Stimulated activated naive CD4-positive, alpha-beta T cell (primary cell): Measurements from ENCODE around the gene ICAM2.
"Not testable (repeated sequence)": the region's sequence is repeated elsewhere in the genome, so short reads cannot be mapped to it uniquely, and the experiment has no call there.

Source experiments
- DNase-seq, 6 experiments: peaks; one replicate each; lab custom pipeline; 2025; lab: John Stamatoyannopoulos, UW

The ICAM2 gene

GRCh38 chr17:64009571-64010402, 10.6 kb downstream of the ICAM2 start:
- DNase-seq, result no peak

DNA sequence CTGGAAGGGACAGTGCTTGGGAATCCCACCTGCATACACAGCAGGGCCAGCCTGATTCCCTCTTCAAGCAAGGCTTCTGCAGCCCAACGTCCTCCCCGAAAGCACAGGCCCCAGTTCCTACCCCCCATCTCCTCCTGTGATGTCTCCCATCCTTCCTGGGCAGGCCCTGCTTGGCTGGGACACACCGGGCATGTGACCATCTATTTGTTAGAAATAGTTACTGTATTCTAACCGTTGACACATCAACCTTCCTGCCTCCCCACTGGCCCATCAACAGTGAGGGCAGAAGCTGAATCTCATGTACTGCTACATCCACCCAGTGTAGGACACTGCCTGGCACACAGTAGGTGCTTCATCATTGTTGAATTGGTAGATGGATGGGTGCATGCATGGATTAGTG, 11.6 kb downstream of the ICAM2 start:
- no peak for DNase-seq

DNA sequence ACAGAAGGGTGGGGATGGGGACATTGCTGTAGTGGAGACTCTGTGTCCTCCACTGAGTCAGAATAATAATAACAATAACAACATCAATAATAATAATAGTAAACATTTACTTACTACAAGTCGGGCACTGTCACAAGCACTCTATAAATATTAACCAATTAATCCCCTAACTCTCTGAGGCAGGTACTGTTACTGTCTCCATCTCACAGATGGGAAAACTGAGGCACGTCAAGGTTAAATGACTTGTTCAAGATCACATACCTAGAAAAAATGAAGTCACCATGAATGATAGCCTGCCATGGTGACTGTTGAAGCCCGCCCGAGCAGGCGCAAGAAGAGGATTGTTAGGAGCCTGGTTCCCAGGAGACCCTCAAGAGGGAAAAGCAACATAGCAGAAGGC, 12.1 kb downstream of the ICAM2 start:
- DNase-seq, result no peak

DNA sequence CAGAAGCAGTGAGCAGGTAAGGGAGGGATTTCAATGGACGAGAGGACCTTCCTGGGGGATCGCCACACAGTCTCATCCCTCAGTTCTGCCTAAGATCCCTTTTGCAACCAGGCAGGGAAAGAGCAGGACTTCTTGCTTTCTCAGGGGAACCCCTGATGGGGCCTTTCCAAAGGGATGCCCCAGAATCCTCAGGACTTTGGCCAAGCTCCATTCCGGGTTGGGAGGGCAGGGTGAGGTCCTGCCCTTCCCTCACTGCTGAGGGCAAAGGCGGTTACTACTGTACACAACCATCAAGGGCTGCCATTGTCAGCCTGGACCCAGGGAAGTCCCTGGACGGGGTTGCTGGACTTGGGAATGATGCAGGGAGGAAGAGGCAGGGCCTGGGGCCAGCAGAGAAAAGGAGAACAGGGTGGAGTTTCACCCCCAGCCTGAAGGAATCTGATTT, 12.6 kb downstream of the ICAM2 start:
- no peak for DNase-seq

DNA sequence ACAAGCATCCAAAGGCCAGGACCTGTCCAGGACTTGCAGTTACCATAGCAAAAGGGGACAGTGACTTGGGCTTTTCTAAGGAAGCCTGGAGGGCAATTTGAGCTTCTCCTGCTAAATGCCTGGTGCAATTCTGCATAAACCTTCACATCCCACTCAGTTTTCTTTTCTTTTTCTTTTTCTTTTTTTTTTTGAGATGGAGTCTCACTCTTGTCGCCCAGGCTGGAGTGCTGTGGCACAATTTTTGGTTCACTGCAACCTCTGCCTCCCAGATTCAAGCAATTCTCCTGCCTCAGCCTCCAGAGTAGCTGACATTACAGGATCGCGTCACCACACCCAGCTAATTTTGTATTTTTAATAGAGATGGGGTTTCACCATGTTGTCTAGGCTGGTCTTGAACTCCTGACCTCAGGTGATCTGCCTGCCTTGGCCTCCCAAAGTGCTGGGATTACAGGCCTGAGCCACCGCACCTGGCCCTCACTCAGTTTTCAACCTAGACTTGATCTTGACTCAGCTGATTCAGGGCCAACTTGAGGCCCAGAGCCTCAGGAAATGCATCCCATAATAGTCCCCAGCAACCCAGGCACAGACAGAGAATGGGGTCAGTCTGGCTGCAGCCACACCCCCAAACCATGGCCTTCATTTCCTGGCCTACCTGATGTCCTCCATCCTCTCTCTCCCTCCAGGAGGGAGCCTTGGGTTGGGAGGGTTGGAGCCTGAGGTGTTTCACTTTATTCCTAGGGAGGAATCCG, 13.2 kb downstream of the ICAM2 start:
- DNase-seq, result not testable (repeated sequence)

DNA sequence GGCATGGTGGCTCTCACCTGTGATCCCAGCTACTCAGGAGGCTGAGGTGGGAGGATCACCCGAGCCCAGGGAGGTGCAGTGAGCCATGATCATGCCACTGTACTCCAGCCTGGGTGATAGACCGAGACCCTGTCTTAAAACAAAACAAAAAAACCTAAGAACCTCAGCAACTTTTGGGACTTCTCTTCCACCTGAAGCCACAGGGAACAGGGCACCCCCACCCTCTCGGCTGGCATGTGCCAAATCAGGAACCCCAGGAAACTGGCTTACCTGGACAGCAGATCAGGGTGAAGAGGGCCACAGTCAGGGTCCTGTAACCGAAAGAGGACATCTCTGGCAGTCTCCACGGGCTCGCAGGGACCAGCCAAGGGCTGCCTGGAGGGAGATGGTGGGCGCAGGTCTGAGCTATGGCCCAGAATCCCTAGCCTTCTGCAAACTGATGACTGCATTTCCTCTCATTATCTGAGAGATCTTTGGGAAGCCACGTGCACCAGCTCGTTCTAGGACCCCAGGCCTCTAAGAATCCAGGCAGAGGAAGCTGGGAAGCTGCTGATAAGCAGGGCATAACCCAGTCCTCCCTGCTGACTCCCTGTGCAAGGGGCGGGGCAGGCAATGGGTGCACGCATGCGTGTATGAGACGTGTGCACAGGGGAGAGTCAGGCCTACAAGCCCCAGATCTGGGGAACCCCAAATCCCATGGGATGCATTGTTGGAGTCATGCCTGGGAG, 13.9 kb downstream of the ICAM2 start:
- no peak for DNase-seq

DNA sequence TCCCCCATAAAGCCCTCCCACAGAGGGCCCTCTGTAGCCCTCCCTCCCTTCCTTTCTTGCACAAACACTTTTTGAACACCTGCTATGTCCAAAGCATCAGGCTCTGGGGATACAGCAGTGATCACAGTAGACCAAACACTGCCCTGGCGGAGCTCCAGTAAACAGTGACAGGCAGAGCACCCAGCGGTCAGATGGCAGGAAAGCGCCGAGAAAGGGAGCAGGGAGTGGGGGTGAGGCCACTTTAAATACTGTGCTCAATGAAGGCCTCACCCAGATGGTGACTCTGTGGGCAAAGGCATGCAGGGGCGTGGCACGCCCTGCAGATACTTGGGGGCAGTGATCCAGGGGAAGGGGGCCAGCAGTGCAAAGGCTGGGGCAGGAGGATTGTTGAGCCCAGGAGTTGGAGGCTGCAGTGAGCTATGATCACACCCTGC, 14.7 kb downstream of the ICAM2 start:
- no peak for DNase-seq

GRCh38 chr17:64004903-64005733, 15.3 kb downstream of the ICAM2 start:
- DNase-seq, result no peak

- no peak for DNase-seq
Observed at GRCh38 chr17:64004218-64004770, 16.1 kb downstream of the ICAM2 start.

DNA sequence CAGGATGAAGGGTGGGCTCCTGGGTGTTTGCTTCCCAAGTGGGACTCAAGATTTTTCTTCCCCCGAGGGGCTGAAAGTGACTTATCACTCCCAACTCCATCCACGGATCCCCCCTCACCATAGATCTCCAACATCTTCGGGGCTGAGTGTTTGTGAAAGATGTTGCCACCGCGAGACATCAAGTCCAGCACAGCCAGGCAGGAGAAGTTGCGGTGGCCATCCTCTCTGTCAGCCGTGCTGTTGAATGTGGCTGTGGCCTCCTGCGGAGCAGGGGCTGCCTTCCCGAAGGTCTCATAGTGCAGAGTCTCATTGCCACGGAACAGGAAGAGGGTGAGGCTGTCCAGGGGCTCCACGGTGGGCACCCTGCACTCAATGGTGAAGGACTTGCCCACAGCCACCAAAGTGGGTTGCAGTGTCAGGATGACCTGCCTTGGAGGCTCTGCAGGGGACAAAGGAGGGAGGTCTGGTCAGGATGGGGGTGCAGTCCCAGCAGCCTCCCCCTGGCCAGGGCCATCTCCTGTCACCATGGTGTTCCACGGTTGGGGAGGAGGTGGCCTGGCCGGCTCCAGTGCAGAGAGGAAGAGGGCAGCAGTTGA, 16.8 kb downstream of the ICAM2 start:
- no peak for DNase-seq

DNA sequence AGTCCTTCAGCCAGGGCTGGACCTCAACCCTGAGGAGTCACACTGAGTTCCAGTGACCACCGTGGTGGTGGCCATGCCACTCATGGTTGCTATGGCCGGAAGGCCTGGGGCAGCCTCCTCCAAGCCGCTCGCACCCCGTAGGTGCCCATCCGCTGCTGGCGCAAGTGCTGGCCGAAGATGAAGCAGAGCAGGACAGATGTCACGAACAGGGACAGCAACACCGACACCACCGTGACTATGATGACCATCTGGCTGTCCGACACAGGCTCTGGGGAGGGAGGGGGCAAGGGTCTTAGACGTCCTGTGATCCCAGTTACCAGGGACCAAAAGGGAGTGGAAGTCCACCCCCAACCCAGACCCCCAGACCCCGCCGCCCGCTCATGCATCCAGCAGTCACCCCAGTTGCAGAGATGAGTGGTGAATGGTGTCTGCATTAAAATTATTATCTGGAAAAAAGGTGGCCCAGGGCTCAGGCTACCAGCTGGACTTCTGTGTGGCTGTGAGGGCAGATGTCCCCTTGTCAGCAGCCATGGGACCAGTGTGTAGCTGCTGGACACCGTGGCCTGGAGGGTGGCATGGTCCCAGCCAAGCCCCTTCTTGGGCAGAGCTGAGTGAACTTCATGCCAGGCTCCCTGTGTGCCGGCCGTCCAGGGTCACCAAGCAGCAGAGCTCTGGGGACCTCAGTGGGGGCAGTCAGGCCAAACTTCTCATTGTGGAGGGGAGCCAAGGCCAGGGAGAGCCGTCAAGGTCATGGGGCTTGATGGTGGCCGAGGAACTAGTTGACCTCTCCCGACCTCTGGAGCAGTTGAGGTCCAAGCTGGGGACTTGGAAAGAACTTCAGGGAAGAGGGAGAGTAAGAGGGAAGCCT, 17.5 kb downstream of the ICAM2 start:
- no peak for DNase-seq

GRCh38 chr17:64001763-64002529, 18.5 kb downstream of the ICAM2 start:
- DNase-seq, result no peak

DNA sequence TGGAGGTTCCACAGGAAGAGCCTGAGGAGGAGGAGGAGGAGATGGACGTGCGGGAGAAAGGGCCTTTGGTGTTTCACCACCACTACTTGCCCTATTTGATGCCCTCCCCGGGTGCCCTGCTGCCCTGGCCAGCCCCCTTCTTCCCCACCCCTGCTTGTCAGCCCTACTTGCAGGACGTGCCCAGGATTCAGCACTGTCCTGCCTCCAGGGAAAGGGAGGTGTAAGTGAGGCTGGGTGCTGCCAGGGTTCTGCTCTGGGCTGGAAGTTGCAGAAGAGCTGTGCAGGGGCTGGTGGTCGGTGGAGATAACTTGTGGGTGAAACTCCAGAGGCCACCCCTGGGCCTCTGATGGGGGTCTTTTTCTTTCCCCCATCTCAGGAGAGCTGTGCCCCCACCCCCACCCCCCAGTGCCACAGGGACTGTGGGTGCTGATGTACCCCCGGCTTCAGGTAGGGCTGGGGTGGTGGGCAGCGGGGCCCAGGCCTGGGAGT, 19.3 kb downstream of the ICAM2 start:
- no peak for DNase-seq

DNA sequence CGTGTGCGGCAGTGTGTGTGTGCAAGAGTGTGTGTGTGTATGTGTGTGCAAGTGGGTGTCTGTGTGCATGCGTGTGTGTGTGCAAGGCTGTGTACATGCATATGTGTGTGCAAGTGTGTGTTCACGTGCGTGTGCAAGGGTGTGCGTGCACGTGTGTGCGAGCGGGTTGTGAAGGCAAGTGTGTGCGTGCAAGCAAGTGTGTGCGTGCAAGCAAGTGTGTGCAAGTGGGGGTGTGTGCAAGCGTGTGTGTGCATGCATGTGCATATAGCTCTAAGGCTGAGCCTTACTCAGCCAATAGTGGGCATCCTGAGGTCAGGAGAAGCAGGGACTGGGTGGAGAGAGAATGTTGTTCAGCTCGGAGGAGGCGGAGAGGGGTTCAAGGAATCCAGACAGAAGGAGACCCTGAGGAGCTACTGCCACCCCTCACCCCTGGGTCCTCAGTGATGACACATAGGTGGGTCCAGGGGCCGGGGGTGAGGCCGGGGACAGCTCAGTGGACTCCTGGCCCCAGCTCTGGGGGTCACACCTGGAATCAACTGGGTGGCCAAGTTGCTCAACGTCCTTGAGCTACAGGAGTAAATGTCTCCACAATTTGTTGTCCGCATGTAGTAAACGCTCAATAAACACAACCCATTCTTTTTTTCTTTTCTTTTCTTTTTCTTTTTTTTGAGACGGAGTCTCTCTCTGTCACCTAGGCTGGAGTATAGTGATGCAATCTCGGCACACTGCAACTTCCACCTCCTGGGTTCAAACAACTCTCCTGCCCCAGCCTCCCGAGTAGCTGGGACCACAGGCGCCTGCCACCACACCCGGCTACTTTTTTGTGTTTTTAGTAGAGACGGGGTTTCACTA, 20.5 kb downstream of the ICAM2 start:
- peak in 1 of 6 experiments; percentile 6 for DNase-seq

GRCh38 chr17:63998721-63999679, 21.4 kb downstream of the ICAM2 start:
- peak in 3 of 6 experiments; percentile 6 to 16 (median 12) for DNase-seq

DNA sequence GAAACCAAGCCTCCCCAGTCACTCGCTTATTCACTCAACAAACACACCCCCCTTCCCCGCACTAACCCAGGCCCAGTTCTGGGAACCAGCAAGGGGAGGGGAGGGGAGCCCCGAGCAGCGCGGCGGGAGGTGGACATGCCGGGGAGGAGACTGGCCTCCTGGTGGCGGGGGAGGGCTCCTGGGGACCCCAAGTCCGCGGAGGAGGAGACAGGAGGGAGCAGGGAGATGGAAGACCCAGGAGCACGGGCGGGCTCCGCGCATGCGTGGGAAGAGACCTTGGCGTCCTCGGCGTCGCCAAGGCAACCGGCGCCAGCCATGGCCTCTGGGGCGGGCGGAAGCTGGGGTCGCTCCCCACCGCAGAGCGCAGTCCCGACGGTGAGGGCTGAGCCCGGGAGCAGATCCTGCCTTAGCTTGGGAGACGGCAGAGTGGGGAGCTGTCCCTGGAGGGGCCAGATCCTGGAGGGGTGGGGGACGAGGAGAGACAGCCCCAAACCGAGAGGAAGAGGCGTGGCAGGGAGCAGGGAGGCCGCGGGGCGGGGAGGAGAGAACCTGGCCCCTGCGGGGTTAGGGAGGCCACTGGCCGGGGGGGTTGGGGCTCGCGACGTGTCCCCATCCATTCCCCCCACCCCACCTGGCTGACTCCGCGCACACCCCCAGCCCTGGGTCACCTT, 22.2 kb downstream of the ICAM2 start, which contains the start of gene PRR29:
TSS of gene PRR29 (plus strand) at position 302 of the 671 bp plus-strand sequence. CDS start at position 316, 14 bp downstream.
- DNase-seq, result peak; percentile 50 to 71 (median 65)
